GM10266 (cell line): ENCODE results near the gene CALHM6.
"Not testable (repeated sequence)": the region's sequence is repeated elsewhere in the genome, so short reads cannot be mapped to it uniquely, and the experiment has no call there.

Source experiments
- DNase-seq: peaks from one replicate; pipeline ENCODE4 v3.0.0; 2012; ENCODE audit errors: extremely low spot score
- TF ChIP-seq, protein P1 (sequence below): IDR thresholded peaks from 2 replicates; pipeline ENCODE4 v1.5.1; 2012; ENCODE audit warnings: mild to moderate bottlenecking, low read depth; ENCODE audit not compliant: control insufficient read depth, insufficient read depth; ENCODE audit errors: missing control alignments

Gene CALHM6

DNA sequence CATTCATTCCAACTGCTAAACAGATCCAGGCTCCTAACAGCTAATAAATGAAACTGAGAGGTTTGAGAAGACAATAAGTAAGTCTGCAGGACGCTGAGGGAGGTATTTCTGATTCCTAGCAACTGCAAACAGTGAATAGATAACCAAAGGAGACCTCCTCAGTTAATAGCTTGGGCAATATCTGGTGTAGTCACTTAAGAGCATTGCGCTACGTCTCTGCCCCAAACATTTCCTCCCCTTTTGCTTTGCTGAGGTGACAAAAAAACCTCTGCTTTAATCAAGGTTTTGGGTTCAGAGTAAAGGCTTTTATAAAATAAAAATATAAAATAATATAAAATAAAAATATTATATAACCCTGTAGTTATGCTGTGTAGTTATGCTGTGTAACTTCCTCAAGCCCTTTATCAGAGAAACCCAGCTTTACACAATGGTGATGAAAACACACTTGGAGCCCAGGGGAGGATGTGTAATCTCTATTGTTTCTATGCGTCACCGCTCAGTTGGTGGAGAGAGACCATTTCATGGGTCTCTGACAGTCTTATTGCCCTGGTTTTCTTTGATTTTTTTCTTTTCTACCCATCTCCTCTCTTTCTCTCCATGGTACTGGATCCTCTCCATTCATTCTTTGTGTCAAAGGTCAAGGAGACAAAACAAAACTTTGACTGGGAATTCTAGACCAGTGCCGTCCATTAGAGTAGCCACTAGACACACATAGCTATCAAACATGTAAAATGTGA is 31.3 kb downstream of the CALHM6 start:
- no peak for DNase-seq
- TF ChIP-seq, protein P1, sequence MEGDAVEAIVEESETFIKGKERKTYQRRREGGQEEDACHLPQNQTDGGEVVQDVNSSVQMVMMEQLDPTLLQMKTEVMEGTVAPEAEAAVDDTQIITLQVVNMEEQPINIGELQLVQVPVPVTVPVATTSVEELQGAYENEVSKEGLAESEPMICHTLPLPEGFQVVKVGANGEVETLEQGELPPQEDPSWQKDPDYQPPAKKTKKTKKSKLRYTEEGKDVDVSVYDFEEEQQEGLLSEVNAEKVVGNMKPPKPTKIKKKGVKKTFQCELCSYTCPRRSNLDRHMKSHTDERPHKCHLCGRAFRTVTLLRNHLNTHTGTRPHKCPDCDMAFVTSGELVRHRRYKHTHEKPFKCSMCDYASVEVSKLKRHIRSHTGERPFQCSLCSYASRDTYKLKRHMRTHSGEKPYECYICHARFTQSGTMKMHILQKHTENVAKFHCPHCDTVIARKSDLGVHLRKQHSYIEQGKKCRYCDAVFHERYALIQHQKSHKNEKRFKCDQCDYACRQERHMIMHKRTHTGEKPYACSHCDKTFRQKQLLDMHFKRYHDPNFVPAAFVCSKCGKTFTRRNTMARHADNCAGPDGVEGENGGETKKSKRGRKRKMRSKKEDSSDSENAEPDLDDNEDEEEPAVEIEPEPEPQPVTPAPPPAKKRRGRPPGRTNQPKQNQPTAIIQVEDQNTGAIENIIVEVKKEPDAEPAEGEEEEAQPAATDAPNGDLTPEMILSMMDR = no peak

DNA sequence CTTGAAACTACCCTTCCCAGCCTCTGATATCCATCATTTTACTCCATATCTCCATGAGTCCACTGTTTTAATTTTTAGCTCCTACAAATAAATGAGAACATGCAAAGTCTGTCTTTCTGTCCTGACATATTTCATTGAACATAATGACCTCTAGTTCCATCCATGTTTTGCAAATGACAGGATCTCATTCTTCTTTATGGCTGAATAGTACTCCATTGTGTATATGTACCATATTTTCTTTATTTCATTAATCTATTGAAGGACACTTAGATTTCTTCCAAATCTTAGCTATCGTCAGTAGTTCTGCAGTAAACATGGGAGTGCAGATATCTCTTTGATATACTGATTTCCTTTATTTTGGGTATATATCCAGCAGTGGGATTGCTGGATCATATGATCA is 34.0 kb downstream of the CALHM6 start:
- DNase-seq = not testable (repeated sequence)

DNA sequence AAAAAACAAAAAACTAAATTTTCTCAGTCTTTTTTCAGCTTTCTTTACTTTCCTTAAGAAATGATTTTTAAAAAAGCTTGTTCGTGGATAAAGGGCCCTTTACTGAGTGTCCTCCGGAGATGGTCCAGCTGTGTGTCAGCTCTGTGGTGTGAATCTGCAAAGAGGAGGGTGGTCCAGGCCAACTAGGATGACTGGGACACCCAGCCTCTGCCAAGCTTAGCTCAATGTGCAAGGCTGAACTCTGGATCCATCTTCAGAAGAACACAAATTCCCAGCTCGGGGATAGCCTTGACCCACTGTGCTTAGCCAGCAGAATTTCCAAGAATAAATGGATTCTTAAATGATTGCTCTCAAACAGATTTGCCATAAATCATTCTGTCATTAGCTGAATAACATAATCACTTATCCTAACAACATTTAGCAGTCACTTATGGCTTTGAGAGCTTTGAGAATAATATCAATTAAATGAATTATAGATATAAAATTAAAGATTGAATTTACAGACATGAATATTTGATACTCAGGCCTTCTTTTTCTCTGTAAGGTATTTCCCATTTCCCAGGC is 36.0 kb downstream of the CALHM6 start:
- TF ChIP-seq, protein P1 = no peak
- no peak for DNase-seq

DNA sequence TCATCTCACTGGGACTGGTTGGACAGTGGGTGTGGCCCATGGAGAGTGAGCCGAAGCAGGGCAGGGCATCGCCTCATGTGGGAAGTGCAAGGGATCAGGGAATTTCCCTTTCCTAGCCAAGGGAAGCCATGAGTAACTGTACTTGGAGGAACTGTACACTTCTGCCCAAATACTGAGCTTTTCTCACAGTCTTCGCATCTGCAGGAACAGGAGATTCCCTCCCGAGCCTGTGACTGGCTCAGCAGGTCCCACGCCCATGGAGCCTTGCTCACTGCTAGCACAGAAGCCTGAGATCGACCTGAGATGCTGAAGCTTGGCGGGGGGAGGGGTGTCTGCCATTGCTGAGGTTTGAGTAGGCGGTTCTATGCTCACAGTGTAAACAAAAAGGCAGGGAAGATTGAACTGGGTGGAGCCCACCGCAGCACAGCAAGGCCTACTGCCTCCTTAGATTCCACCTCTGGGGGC is 39.8 kb downstream of the CALHM6 start:
- DNase-seq = no peak

DNA sequence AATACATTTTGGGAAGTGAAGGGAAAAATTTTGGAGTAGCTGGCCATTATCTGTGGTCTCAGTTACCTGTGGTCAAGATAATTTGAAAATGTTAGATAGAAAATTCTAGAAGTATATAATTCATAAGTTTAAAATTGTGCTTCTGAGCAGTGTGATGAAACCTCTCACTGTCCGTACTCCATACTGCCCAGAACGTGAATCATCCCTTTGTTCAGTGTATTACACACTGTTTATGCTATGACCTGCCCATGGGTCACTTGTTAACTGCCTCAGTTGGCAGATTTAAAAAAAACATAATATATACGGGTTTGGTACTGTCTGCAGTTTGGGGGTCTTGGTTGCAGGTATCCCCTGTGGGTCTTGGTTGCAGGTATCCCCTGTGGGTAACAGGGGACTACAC is 46.1 kb downstream of the CALHM6 start:
- no peak for DNase-seq
- TF ChIP-seq, protein P1 = no peak

More for the DNA sequence above, 39.8 kb downstream of the CALHM6 start:
- TF ChIP-seq, protein P1 = no peak

DNA sequence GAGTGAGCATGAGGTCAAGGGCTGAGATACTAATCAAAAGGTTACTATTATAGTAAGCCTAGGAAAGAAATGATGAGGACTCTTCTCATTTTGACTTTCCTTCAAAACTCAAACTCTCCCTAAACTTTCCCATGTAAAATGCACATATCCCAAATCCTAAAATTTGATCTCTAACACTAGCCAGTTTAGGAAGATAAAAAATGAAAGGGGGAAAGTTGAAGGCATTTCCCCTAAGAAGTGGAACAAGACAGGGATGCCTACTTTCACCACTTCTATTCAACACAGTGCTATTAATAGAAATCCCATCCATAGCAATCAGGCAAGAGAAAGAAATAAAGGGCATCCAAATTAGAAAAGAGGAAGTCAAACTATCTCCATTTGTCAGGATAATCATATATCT is 47.4 kb downstream of the CALHM6 start:
- TF ChIP-seq, protein P1 = no peak
- no peak for DNase-seq

DNA sequence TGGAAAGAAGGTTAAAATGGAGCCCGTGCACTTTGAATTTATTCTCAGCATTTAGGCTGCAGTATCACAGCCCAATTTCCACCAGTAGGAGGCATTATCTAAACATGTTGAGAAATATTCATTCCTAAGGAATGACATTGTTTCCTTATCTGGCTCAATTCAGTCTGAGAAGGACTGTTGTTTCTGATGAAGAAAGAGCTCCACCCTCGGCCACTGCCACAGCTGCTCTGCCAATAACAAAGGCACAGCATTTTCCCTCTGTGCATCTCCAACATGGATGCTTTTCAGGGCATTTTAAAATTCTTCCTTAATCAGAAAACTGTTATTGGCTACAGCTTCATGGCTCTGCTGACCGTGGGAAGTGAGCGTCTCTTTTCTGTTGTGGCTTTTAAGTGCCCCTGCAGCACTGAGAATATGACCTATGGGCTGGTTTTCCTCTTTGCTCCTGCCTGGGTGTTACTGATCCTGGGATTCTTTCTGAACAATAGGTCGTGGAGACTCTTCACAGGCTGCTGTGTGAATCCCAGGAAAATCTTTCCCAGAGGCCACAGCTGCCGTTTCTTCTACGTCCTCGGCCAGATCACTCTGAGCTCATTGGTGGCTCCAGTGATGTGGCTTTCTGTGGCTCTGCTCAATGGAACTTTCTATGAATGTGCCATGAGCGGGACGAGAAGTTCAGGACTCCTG is 50.4 kb downstream of the CALHM6 start, which contains the start of gene CALHM5:
Gene CALHM5, plus strand, starts transcription at position 216 of the 687 bp plus-strand sequence. Its CDS starts 58 bp downstream, at position 274.
- DNase-seq = no peak
- TF ChIP-seq, protein P1 = peak; percentile 17
